Right ventricle myocardium superior (tissue), 1 donor: Measurements from ENCODE around the gene KCNA2. TPM values are rescaled to one million over a fixed set of nuclear protein-coding genes. Genes with fewer than 3 reads are reported as not detected.

Source experiments
- ATAC-seq: fragments of 200-7000 bp; cut with Tn5 transposase; one replicate; pipeline ENCODE4 v1.9.1; 2020; ENCODE audit warnings: mild to moderate bottlenecking; ENCODE audit not compliant: poor library complexity
- DNase-seq: peaks from one replicate; pipeline ENCODE4 v3.0.0-alpha.2; 2020
- intact Hi-C: fragments of 100-400 bp; cut with DNase I; formaldehyde crosslinking; loops from one replicate; pipeline ENCODE4 v1.11.2; 2022
- total RNA-seq: library from RNA; stranded (reverse); fragmentation: NEBNext Ultra II Directional; extraction: Animal tissue kit (Norgen Biotek cat#: 25700); gene quantifications from one replicate; pipeline ENCODE4 v1.2.1, GENCODE V29; 2021
- donor health status: DM: no; HTN: yes; CAD: no; lungs with severe emphysema.

The KCNA2 gene
- total RNA-seq, 1 donor from 2014 or later, result 0.70 TPM

- intact Hi-C loops, result no loop called here
- ATAC-seq, result no peak
- DNase-seq, result no peak
Observed at GRCh38 chr1:110551278-110551809, 54.8 kb downstream of the KCNA2 start.

DNA sequence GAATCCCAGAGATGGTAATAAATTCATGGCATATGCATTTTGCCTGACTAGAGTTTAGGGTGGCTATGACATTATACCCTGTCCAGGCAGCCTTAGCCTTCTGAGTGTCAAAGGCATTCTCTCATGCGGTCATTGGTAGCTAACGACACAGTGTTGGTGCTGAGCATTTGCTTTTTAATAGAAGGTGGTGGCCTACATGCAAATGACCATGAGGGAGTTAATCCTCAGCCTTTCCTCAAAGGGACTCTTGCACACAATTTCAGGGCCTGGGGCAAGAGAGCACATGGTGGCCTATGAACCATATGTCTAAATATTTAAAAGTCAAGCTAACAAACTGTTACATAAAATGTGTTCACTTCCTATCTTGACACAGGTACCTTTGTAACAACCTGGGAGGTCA lies 56.3 kb downstream of the KCNA2 start:
- intact Hi-C loops, result no loop called here
- no peak for DNase-seq
- ATAC-seq, result no peak

DNA sequence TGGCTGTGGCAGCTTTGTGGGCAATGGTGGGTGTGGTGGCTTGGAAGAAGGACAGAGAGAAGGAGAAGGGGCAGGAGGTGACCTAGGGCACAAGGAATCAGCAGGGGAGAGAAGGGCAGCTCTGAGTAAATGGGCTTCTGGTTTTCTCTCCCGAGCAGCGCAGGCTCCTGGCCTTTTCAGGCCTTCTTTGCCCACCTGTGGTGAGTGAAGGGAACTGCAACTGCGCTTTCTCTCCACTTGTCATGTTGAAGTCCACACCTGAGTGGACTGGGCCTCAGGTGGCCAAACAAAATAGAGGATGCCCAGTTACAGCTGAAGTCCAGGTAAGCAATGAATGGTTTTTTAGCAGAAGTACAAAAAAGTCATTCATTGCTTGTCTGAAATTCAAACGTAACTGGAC lies 57.8 kb downstream of the KCNA2 start:
- ATAC-seq (no peak), DNase-seq (no peak)
- intact Hi-C loops, result no loop called here

DNA sequence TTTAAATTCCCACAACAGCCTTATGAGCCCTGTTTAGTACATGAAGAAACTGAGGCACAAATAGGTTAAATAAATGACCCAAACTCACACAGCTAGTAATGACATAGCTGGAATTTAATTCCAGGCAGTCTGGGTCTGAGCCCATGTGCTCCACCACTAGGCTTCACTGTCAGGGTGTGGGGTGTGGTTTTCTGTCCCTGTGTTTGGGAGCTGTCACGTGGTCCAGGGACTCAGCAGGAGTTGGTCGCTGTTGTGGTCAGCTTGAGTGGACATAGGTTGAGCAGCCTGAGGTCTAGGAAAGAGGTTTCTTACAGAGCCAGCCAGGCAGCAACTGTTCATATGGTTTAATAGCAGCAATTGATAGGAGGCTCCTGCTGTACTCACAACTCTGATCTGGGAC lies 59.1 kb downstream of the KCNA2 start:
- intact Hi-C loops, result no loop called here
- DNase-seq, result no peak
- no peak for ATAC-seq

DNA sequence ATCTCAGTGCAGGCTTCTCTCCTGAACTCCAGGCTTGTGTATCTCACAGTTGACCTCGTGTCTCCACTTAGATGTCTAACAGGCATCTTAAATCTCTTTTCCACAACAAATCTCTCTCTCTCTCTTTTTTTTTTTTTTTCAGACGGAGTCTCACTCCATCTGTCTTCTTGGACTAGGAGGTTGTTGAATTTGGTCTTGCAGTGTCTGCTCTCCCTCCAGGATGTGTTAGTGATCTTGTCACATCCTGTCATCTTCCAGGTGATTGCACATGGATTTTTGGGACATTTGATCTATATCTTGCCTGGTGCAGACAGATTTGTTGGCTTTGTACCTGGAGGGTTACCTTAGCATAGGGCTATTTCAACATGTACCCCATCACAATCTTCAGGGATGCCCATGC lies 60.7 kb downstream of the KCNA2 start:
- intact Hi-C loops, result no loop called here
- DNase-seq (no peak), ATAC-seq (no peak)

DNA sequence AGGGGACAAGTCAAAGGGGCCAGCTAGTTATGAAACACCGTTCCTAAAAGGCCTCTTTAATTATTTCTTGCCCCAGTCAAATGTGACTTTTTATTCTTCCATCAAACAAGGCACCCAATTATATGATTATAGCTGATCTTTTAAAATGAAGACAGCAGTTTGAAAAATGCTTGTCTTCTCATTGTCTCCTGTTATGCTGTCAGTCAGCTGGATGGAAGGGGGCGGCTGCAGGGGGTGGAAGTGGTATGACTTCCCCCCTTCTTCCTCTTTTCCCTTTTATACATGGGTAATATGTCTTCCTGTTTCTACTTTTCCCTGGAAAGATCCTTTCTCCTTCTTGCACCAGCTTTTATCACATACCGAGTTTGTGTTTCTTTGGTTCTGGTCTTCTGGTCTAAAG lies 61.4 kb downstream of the KCNA2 start:
- intact Hi-C loops, result no loop called here

More for the DNA sequence above, 61.4 kb downstream of the KCNA2 start:
- ATAC-seq (no peak), DNase-seq (no peak)

Other genes with a start within 250 kb of the KCNA2 start
- gene SLC16A4, start 215.3 kb downstream of the KCNA2 start, total RNA-seq, result 3.4 TPM
- gene LAMTOR5, start 198.7 kb downstream of the KCNA2 start, total RNA-seq, result 256 TPM
- gene PROK1, start 155.2 kb downstream of the KCNA2 start, total RNA-seq, result not detected
- gene KCNA10, start 87.2 kb downstream of the KCNA2 start, total RNA-seq, result not detected
- 0.24 TPM for gene KCNA3, start 68.6 kb upstream of the KCNA2 start, total RNA-seq